ENCODE measurements around the gene ZNF280B. TPM values are rescaled to one million over a fixed set of nuclear protein-coding genes. Genes with fewer than 3 reads are reported as not detected.

ZNF280B gene
- total RNA-seq, 1 experiment from 2014 or later, result 5.5 TPM

DNA sequence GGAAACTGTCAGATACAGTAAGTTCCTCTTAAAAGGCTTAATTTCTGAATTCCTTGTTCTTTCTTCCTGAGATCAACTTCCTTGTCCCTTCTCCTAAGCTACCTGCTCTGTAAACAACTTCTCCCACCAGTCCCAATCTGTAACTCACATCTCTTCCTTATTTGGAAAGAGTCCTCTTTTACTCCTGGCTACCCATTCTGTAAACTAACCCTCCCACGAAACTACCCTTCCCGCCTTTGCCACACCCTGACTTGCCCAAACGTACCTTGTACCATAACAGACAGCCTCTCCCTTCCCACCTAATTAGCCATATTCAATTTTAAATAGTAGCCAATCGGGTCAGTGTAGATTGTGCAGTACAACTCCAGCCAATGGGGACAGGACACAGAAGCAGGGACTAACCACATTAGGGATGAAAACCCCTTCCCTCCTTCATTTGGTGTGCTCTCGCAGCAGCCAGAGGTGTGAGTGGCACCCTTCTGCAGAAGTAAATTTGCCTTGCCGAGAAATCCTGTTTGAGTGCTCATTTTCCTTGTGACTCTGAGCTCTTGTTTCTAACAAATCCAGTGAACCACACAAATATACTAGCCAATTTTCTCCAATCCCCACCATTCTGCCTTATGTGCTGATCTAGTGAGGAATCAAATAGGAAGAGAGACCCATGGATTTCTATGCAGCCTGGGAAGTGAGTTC, 49.5 kb downstream of the ZNF280B start:
- ATAC-seq, result no peak
- Histone ChIP-seq H3K4me1 (ENCODE audit: control insufficient read depth in 1 of 2, insufficient read depth in 2 of 2, low read length in 2 of 2) (no peaks in the 10 kb centered on the region), H3K9me2 (ENCODE audit: insufficient read depth) (no peaks in the 10 kb centered on the region), H3K4me2 (ENCODE audit: low read length) (no peak overlapping the region), H3K9me3 (ENCODE audit: control insufficient read depth in 1 of 2, insufficient read depth in 1 of 2, low read depth in 1 of 2, low read length in 2 of 2) (peaks cover 0 to 12% of the 10 kb centered on the region in 2 experiments; a peak in 1 of 4 replicates), H3K27me3 (ENCODE audit: insufficient read depth, low read length) (no peaks in the 10 kb centered on the region), H3K4me3 (replicated peaks in 1 of 2; ENCODE audit: low read depth in 1 of 2, low read length in 2 of 2) (no peak overlapping the region), H3K9ac (ENCODE audit: low read length) (no peak overlapping the region), H4K20me1 (ENCODE audit: insufficient read depth) (no peaks in the 10 kb centered on the region), H2AFZ (ENCODE audit: low read depth, low read length, poor library complexity, severe bottlenecking) (no peak overlapping the region), H3K79me2 (ENCODE audit: insufficient read depth, low read length) (no peaks in the 10 kb centered on the region), H3K27ac (ENCODE audit: low read depth, low read length) (no peak overlapping the region), H3K36me3 (ENCODE audit: control insufficient read depth in 1 of 2, insufficient read depth in 2 of 2, low read length in 2 of 2) (no peaks in the 10 kb centered on the region)
- TF ChIP-seq JUND (IDR thresholded peaks at IDR 0.05) (no peak), CBX3 (IDR thresholded peaks at IDR 0.05; ENCODE audit: low read depth) (peak; percentile 50; the same call in 1 of the 2 replicates), EZH2phosphoT487 (IDR thresholded peaks at IDR 0.05; ENCODE audit: borderline replicate concordance) (no peak)
- no TSS peak for BruUV-seq (replicated peaks)
- POLR2A ChIA-PET, result no interaction called here
- DNase-seq (ENCODE audit: low read depth, low spot score), result no peak
- intact Hi-C loops (cut with micrococcal nuclease), result no loop called here
- RAD21 ChIA-PET (ENCODE audit: low non-redundant PET in 1 of 2, low total read pairs in 2 of 2, uncharacterized antibody in 2 of 2, unreplicated experiment in 2 of 2), result no interaction called here
- CTCF ChIA-PET, result no interaction called here

- RAD21 ChIA-PET (ENCODE audit: low non-redundant PET in 1 of 2, low total read pairs in 2 of 2, uncharacterized antibody in 2 of 2, unreplicated experiment in 2 of 2), result no interaction called here
- H3K36me3 ChIP-seq (ENCODE audit: control insufficient read depth in 1 of 2, insufficient read depth in 2 of 2, low read length in 2 of 2), result no peaks in the 10 kb centered on the region
- H3K4me1 ChIP-seq (ENCODE audit: control insufficient read depth in 1 of 2, insufficient read depth in 2 of 2, low read length in 2 of 2), result no peaks in the 10 kb centered on the region
- CTCF ChIA-PET, result no interaction called here
- DNase-seq (ENCODE audit: low read depth, low spot score) (no peak), ATAC-seq (no peak)
- H3K27ac ChIP-seq (ENCODE audit: low read depth, low read length), result no peak overlapping the region
- BruUV-seq (replicated peaks), result no TSS peak
- no peak for TF ChIP-seq CBX3 (IDR thresholded peaks at IDR 0.05; ENCODE audit: low read depth)
- no peak for TF ChIP-seq ELF1 (IDR thresholded peaks at IDR 0.05; ENCODE audit: borderline replicate concordance, low read depth)
- no peak for TF ChIP-seq CTCF (IDR thresholded peaks at IDR 0.05 in 2 of 3, conservative IDR thresholded peaks at IDR 0.05 in 1 of 3; ENCODE audit: borderline replicate concordance in 1 of 3, insufficient read depth in 1 of 3, low read depth in 2 of 3, low read length in 2 of 3)
- TF ChIP-seq FOSL1 (IDR thresholded peaks at IDR 0.05; ENCODE audit: low read depth), result no peak
- TF ChIP-seq POLR2A (IDR thresholded peaks at IDR 0.05; ENCODE audit: borderline replicate concordance, extremely low read depth, insufficient read depth, insufficient read length), result no peak
- peaks cover 4 to 12% of the 10 kb centered on the region in 2 experiments; a peak in 2 of 4 replicates for H3K9me3 ChIP-seq (ENCODE audit: control insufficient read depth in 1 of 2, insufficient read depth in 1 of 2, low read depth in 1 of 2, low read length in 2 of 2)
- no peak overlapping the region for H2AFZ ChIP-seq (ENCODE audit: low read depth, low read length, poor library complexity, severe bottlenecking)
- no peaks in the 10 kb centered on the region for H3K79me2 ChIP-seq (ENCODE audit: insufficient read depth, low read length)
- no peak overlapping the region for H3K9ac ChIP-seq (ENCODE audit: low read length)
- POLR2A ChIA-PET, result no interaction called here
- no peaks in the 10 kb centered on the region for H3K27me3 ChIP-seq (ENCODE audit: insufficient read depth, low read length)
- intact Hi-C loops (cut with micrococcal nuclease), result no loop called here
- no peaks in the 10 kb centered on the region for H3K9me2 ChIP-seq (ENCODE audit: insufficient read depth)
- H4K20me1 ChIP-seq (ENCODE audit: insufficient read depth), result no peaks in the 10 kb centered on the region
- no peak overlapping the region for H3K4me2 ChIP-seq (ENCODE audit: low read length)
- no peak overlapping the region for H3K4me3 ChIP-seq (replicated peaks in 1 of 2; ENCODE audit: low read depth in 1 of 2, low read length in 2 of 2)
These were observed 50.2 kb downstream of the ZNF280B start for GRCh38 chr22:22458387-22458786.

Measured in HCT116 (cell line).